GM12873 (cell line): Measurements from ENCODE around the gene GLCE.

Experiments
- CTCF ChIP-seq: IDR thresholded peaks from 2 replicates; pipeline ENCODE4 v1.5.1; 2012; ENCODE audit warnings: low read depth, mild to moderate bottlenecking, moderate library complexity, low read length, control low read depth; ENCODE audit not compliant: insufficient read depth; ENCODE audit errors: missing control alignments

Gene GLCE

GRCh38 chr15:69161878-69162213 is 1.4 kb downstream of the GLCE start:
- TF ChIP-seq CTCF = no peak

GRCh38 chr15:69163141-69163669 is 2.8 kb downstream of the GLCE start:
- TF ChIP-seq CTCF = no peak

- TF ChIP-seq CTCF = no peak
These were observed 4.6 kb downstream of the GLCE start for GRCh38 chr15:69164807-69165636.

GRCh38 chr15:69165637-69166025 is 5.2 kb downstream of the GLCE start:
- TF ChIP-seq CTCF = no peak

GRCh38 chr15:69167218-69167846 is 6.9 kb downstream of the GLCE start:
- TF ChIP-seq CTCF = no peak

GRCh38 chr15:69170597-69170996 is 10.2 kb downstream of the GLCE start:
- no peak for TF ChIP-seq CTCF

- no peak for TF ChIP-seq CTCF
These were observed 12.4 kb downstream of the GLCE start for GRCh38 chr15:69172847-69173246.
